Stimulated activated CD4-positive, alpha-beta T cell treated with anti-CD3 and anti-CD28 coated beads, TNF-alpha, amount 100 ng/mL, for 1 hour (primary cell): ENCODE results near the gene KLHL12.
"Not testable (repeated sequence)": the region's sequence is repeated elsewhere in the genome, so short reads cannot be mapped to it uniquely, and the experiment has no call there.

Experiments
- DNase-seq, 3 donors: peaks; one replicate each; pipeline ENCODE4 v3.0.0-alpha.2; 2020; ENCODE audit warnings: low read depth in 3 of 3, low spot score in 1 of 3

Gene KLHL12

GRCh38 chr1:202952099-202952498 lies 25.1 kb upstream of the KLHL12 start:
- DNase-seq, result no peak

GRCh38 chr1:202951437-202951836 lies 24.4 kb upstream of the KLHL12 start:
- DNase-seq, result no peak

- no peak for DNase-seq
Measured at GRCh38 chr1:202945483-202945882, 18.4 kb upstream of the KLHL12 start.

GRCh38 chr1:202944438-202944921 lies 17.4 kb upstream of the KLHL12 start:
- no peak for DNase-seq

- DNase-seq, result no peak
Measured at GRCh38 chr1:202942426-202942825, 15.4 kb upstream of the KLHL12 start.

GRCh38 chr1:202941372-202941771 lies 14.3 kb upstream of the KLHL12 start:
- DNase-seq, result no peak

GRCh38 chr1:202940561-202940960 lies 13.5 kb upstream of the KLHL12 start:
- no peak for DNase-seq

GRCh38 chr1:202938287-202938925 lies 11.4 kb upstream of the KLHL12 start:
- DNase-seq, result no peak

- not testable (repeated sequence) for DNase-seq
Measured at GRCh38 chr1:202936409-202936808, 9.4 kb upstream of the KLHL12 start.

- DNase-seq, result no peak
Measured at GRCh38 chr1:202935844-202936243, 8.8 kb upstream of the KLHL12 start.

GRCh38 chr1:202934755-202935154 lies 7.7 kb upstream of the KLHL12 start:
- DNase-seq, result no peak

- no peak for DNase-seq
Measured at GRCh38 chr1:202932476-202932875, 5.4 kb upstream of the KLHL12 start.

- DNase-seq, result no peak
Measured at GRCh38 chr1:202923533-202923932, 3.5 kb downstream of the KLHL12 start.

- no peak for DNase-seq
Measured at GRCh38 chr1:202919615-202920014, 7.4 kb downstream of the KLHL12 start.

- no peak for DNase-seq
Measured at GRCh38 chr1:202915146-202915545, 11.9 kb downstream of the KLHL12 start.

- DNase-seq, result not testable (repeated sequence)
Measured at GRCh38 chr1:202912476-202912875, 14.6 kb downstream of the KLHL12 start.

GRCh38 chr1:202909494-202909893 lies 17.5 kb downstream of the KLHL12 start:
- DNase-seq, result no peak

GRCh38 chr1:202908998-202909397 lies 18.0 kb downstream of the KLHL12 start:
- DNase-seq, result no peak

GRCh38 chr1:202905331-202905730 lies 21.7 kb downstream of the KLHL12 start:
- DNase-seq, result no peak

GRCh38 chr1:202903808-202904207 lies 23.2 kb downstream of the KLHL12 start:
- DNase-seq, result not testable (repeated sequence)

GRCh38 chr1:202901555-202901954 lies 25.5 kb downstream of the KLHL12 start:
- no peak for DNase-seq

- DNase-seq, result no peak
Measured at GRCh38 chr1:202892501-202892900, 34.5 kb downstream of the KLHL12 start.

GRCh38 chr1:202890392-202890791 lies 36.6 kb downstream of the KLHL12 start:
- no peak for DNase-seq
